HCT116 (cell line): ENCODE data around the gene STK36. TPM values are rescaled to one million over a fixed set of nuclear protein-coding genes. Genes with fewer than 3 reads are reported as not detected.

ENCODE experiments used
- ATAC-seq: fragments of 200-7000 bp; cut with Tn5 transposase; 2 replicates; pipeline ENCODE4 v1.9.1; 2020; ENCODE audit warnings: mild to moderate bottlenecking, moderate library complexity
- BruUV-seq: library from RNA; stranded (reverse); fragments of 400-500 nt; replicated peaks from 2 replicates; lab custom pipeline; 2021; lab: Mats Ljungman, UMichigan
- CTCF ChIA-PET: fragments of 300-600 bp; sonication (Branson Sonifier 250); formaldehyde crosslinking; loops from one replicate; lab custom pipeline; 2021; ENCODE audit warnings: antibody characterized with exemption; lab: Charles Lee
- POLR2A ChIA-PET: fragments of 300-600, 350-600 bp; sonication (Branson Sonifier 250); formaldehyde crosslinking; loops from one replicate; lab custom pipeline; 2021; ENCODE audit warnings: antibody characterized with exemption; lab: Charles Lee
- RAD21 ChIA-PET, 2 experiments: fragments of 300-600 bp; sonication (Branson Sonifier 250); formaldehyde crosslinking; loops; one replicate each; lab custom pipeline; 2023; ENCODE audit warnings: low total read pairs in 2 of 2; ENCODE audit not compliant: uncharacterized antibody in 2 of 2, unreplicated experiment in 2 of 2, low non-redundant PET in 1 of 2; lab: Charles Lee
- DNase-seq: peaks from one replicate; pipeline ENCODE4 v3.0.0-alpha.2; 2010; ENCODE audit warnings: low read depth, low spot score
- H2AFZ ChIP-seq: fragments of 200-600 bp; shearing (Covaris generic), sonication (generic); 2 replicates; pipeline ENCODE4 v1.6.1; 2017; ENCODE audit warnings: low read depth, mixed run types, mixed read lengths, antibody characterized with exemption, low read length; ENCODE audit not compliant: poor library complexity, severe bottlenecking
- H3K27ac ChIP-seq: 2 replicates; pipeline ENCODE4 v1.5.1; 2012; ENCODE audit warnings: low read depth, low read length
- H3K27me3 ChIP-seq: fragments of 200-600 bp; sonication (generic); 2 replicates; pipeline ENCODE4 v1.6.1; 2016; ENCODE audit warnings: mixed run types, low read length, mixed read lengths; ENCODE audit not compliant: insufficient read depth
- H3K36me3 ChIP-seq, 2 experiments: fragments of 200-500 bp in 1 of 2; fragments of 200-600 bp in 1 of 2; sonication (Bioruptor generic) in 1 of 2; sonication (generic) in 1 of 2; 2 replicates each; pipeline versions ENCODE4 v1.5.1 to v1.6.1; 2014 to 2016; ENCODE audit warnings: low read length in 2 of 2, inconsistent platforms in 1 of 2, mixed read lengths in 1 of 2, mixed run types in 1 of 2; ENCODE audit not compliant: insufficient read depth in 2 of 2, control insufficient read depth in 1 of 2
- H3K4me1 ChIP-seq, 2 experiments: fragments of 200-600 bp in 1 of 2; sonication (generic) in 1 of 2; 2 replicates each; pipeline versions ENCODE4 v1.5.1 to v1.6.1; 2012 to 2017; ENCODE audit warnings: low read length in 2 of 2, inconsistent platforms in 1 of 2, mild to moderate bottlenecking in 1 of 2, mixed read lengths in 1 of 2, mixed run types in 1 of 2, moderate library complexity in 1 of 2; ENCODE audit not compliant: insufficient read depth in 2 of 2, control insufficient read depth in 1 of 2
- H3K4me2 ChIP-seq: fragments of 200-600 bp; sonication (generic); 2 replicates; pipeline ENCODE4 v1.6.1; 2017; ENCODE audit warnings: mixed run types, low read length, mixed read lengths
- H3K4me3 ChIP-seq, 2 experiments: fragments of 200-600 bp in 1 of 2; sonication (generic) in 1 of 2; replicated peaks in 1 of 2; 2 replicates each; pipeline ENCODE4 v1.5.1; 2011 to 2016; ENCODE audit warnings: low read length in 2 of 2, control low read depth in 1 of 2, low read depth in 1 of 2, mild to moderate bottlenecking in 1 of 2, mixed read lengths in 1 of 2, mixed run types in 1 of 2
- H3K79me2 ChIP-seq: fragments of 200-600 bp; sonication (generic); 2 replicates; pipeline ENCODE4 v1.6.1; 2017; ENCODE audit warnings: mild to moderate bottlenecking, mixed run types, low read length, moderate library complexity, mixed read lengths; ENCODE audit not compliant: insufficient read depth
- H3K9ac ChIP-seq: fragments of 200-600 bp; sonication (generic); 2 replicates; pipeline ENCODE4 v1.6.1; 2016; ENCODE audit warnings: low read length, mixed read lengths
- H3K9me2 ChIP-seq: fragments of 200-600 bp; sonication (generic), shearing (Covaris generic); 2 replicates; pipeline ENCODE4 v1.6.1; 2017; ENCODE audit warnings: mixed run types, mild to moderate bottlenecking, moderate library complexity; ENCODE audit not compliant: insufficient read depth
- H3K9me3 ChIP-seq, 2 experiments: fragments of 200-500 bp in 1 of 2; fragments of 200-600 bp in 1 of 2; sonication (Bioruptor generic) in 1 of 2; sonication (generic) in 1 of 2; 2 replicates each; pipeline ENCODE4 v1.6.1; 2014 to 2017; ENCODE audit warnings: low read length in 2 of 2, mixed read lengths in 2 of 2, inconsistent platforms in 1 of 2, low read depth in 1 of 2, mild to moderate bottlenecking in 1 of 2, mixed run types in 1 of 2, moderate library complexity in 1 of 2; ENCODE audit not compliant: control insufficient read depth in 1 of 2, insufficient read depth in 1 of 2
- H4K20me1 ChIP-seq: fragments of 200-600 bp; sonication (generic), shearing (Covaris generic); 2 replicates; pipeline ENCODE4 v1.6.1; 2017; ENCODE audit warnings: mixed run types, mild to moderate bottlenecking, moderate library complexity; ENCODE audit not compliant: insufficient read depth
- ATF3 ChIP-seq: IDR thresholded peaks from 2 replicates; pipeline ENCODE4 v1.6.1; 2012
- CEBPB ChIP-seq: IDR thresholded peaks from 2 replicates; pipeline ENCODE4 v1.6.1; 2012; ENCODE audit warnings: low read depth
- EZH2phosphoT487 ChIP-seq: fragments of 200-600 bp; IDR thresholded peaks from 2 replicates; pipeline ENCODE4 v1.6.1; 2018; ENCODE audit warnings: antibody characterized with exemption, borderline replicate concordance
- JUND ChIP-seq: IDR thresholded peaks from 2 replicates; pipeline ENCODE4 v1.6.1; 2012
- SRF ChIP-seq: IDR thresholded peaks from 2 replicates; pipeline ENCODE4 v1.6.1; 2012; ENCODE audit warnings: low read depth
- TCF7L2 ChIP-seq: IDR thresholded peaks from 2 replicates; pipeline ENCODE4 v1.7.0; 2011; ENCODE audit warnings: borderline replicate concordance, inconsistent platforms; ENCODE audit not compliant: insufficient read depth, insufficient read length; ENCODE audit errors: extremely low read depth
- YY1 ChIP-seq: IDR thresholded peaks from 2 replicates; pipeline ENCODE4 v1.6.1; 2011; ENCODE audit warnings: low read length, low read depth, moderate library complexity, mild to moderate bottlenecking; ENCODE audit not compliant: insufficient replicate concordance; ENCODE audit errors: extremely low read depth
- ZNF274 ChIP-seq: fragments of 200-500 bp; sonication (Bioruptor generic); IDR thresholded peaks from 2 replicates; pipeline ENCODE4 v1.6.1; 2014; ENCODE audit warnings: mild to moderate bottlenecking, low read depth, low read length, inconsistent platforms
- intact Hi-C: fragments of 100-400 bp; cut with micrococcal nuclease; formaldehyde crosslinking; loops from 2 replicates; pipeline ENCODE4 v1.10.0; 2022
- total RNA-seq: library from RNA; stranded (reverse); gene quantifications from one replicate; pipeline ENCODE4 v1.2.1, GENCODE V29; 2021; ENCODE audit not compliant: unreplicated experiment
- TF ChIP-seq, protein P1 (sequence below): IDR thresholded peaks from 2 replicates; pipeline ENCODE4 v1.6.1; 2011; ENCODE audit warnings: mild to moderate bottlenecking, low read length, moderate library complexity; ENCODE audit not compliant: insufficient replicate concordance; ENCODE audit errors: extremely low read depth
- TF ChIP-seq, protein P2 (sequence below): IDR thresholded peaks from 2 replicates; pipeline ENCODE4 v1.6.1; 2012; ENCODE audit warnings: low read depth

The STK36 gene
- total RNA-seq, 1 experiment from 2014 or later: 45.5 TPM

DNA sequence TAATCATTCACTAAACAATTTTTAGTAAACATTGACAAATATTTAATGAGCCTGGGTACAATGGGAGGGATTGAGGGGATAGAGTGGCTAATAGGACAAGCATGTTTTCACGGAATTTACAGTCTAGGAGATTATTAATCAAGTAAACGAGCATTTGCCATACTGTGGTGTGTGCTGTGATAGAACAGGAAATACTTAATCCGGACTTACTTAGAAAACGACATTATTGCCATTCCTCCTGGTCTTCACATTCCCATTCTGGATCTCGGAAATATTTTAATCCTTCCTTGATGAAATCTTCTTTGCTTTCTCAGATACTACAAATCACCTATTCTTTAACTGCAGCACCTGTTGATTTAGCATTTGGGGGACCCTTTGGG is 39.7 kb downstream of the STK36 start:
- ChIA-PET RAD21 (interaction anchor here in 1 of 2 experiments (1.2 kb wide), 1 partner anchor 20 kb away, joined by 3 read pairs; no protein-coding TSS in a partner anchor), CTCF (interaction anchor here (1.0 to 2.6 kb wide), 5 partner anchors 9 to 136 kb away, joined by 4 to 12 read pairs (median 11); no protein-coding TSS in a partner anchor), POLR2A (no interaction called here)
- Histone ChIP-seq H3K36me3 (peaks cover 0 to 4% of the 10 kb centered on the region in 2 experiments; a peak in 1 of 4 replicates), H3K4me1 (peaks cover 0 to 11% of the 10 kb centered on the region in 2 experiments; a peak in 2 of 4 replicates), H3K4me3 (peak overlapping the region; percentile 73 to 79), H2AFZ (no peak overlapping the region), H3K27ac (peak overlapping the region; percentile 84), H3K9me2 (no peaks in the 10 kb centered on the region), H4K20me1 (peaks cover 3% of the 10 kb centered on the region; the same call in 1 of the 2 replicates), H3K9me3 (no peaks in the 10 kb centered on the region), H3K9ac (peak overlapping the region; percentile 84), H3K27me3 (no peaks in the 10 kb centered on the region), H3K79me2 (peaks cover 55% of the 10 kb centered on the region), H3K4me2 (peak overlapping the region; percentile 79)
- DNase-seq: no peak
- TSS peak; percentile 51 for BruUV-seq
- intact Hi-C loops: no loop called here
- no peak for TF ChIP-seq EZH2phosphoT487
- no peak for TF ChIP-seq ZNF274
- TF ChIP-seq SRF: no peak
- TF ChIP-seq YY1: no peak
- no peak for TF ChIP-seq JUND
- TF ChIP-seq CEBPB: no peak
- TF ChIP-seq, protein P1, sequence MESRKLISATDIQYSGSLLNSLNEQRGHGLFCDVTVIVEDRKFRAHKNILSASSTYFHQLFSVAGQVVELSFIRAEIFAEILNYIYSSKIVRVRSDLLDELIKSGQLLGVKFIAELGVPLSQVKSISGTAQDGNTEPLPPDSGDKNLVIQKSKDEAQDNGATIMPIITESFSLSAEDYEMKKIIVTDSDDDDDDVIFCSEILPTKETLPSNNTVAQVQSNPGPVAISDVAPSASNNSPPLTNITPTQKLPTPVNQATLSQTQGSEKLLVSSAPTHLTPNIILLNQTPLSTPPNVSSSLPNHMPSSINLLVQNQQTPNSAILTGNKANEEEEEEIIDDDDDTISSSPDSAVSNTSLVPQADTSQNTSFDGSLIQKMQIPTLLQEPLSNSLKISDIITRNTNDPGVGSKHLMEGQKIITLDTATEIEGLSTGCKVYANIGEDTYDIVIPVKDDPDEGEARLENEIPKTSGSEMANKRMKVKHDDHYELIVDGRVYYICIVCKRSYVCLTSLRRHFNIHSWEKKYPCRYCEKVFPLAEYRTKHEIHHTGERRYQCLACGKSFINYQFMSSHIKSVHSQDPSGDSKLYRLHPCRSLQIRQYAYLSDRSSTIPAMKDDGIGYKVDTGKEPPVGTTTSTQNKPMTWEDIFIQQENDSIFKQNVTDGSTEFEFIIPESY: no peak
- no peak for TF ChIP-seq ATF3
- TF ChIP-seq, protein P2, sequence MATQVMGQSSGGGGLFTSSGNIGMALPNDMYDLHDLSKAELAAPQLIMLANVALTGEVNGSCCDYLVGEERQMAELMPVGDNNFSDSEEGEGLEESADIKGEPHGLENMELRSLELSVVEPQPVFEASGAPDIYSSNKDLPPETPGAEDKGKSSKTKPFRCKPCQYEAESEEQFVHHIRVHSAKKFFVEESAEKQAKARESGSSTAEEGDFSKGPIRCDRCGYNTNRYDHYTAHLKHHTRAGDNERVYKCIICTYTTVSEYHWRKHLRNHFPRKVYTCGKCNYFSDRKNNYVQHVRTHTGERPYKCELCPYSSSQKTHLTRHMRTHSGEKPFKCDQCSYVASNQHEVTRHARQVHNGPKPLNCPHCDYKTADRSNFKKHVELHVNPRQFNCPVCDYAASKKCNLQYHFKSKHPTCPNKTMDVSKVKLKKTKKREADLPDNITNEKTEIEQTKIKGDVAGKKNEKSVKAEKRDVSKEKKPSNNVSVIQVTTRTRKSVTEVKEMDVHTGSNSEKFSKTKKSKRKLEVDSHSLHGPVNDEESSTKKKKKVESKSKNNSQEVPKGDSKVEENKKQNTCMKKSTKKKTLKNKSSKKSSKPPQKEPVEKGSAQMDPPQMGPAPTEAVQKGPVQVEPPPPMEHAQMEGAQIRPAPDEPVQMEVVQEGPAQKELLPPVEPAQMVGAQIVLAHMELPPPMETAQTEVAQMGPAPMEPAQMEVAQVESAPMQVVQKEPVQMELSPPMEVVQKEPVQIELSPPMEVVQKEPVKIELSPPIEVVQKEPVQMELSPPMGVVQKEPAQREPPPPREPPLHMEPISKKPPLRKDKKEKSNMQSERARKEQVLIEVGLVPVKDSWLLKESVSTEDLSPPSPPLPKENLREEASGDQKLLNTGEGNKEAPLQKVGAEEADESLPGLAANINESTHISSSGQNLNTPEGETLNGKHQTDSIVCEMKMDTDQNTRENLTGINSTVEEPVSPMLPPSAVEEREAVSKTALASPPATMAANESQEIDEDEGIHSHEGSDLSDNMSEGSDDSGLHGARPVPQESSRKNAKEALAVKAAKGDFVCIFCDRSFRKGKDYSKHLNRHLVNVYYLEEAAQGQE: no peak
- no peak for TF ChIP-seq TCF7L2
- no peak for ATAC-seq
